HG02759 (cell line): ENCODE measurements around the gene PLCL2.

ENCODE experiments used
- ATAC-seq: cut with Tn5 transposase; IDR thresholded peaks from one replicate; pipeline ENCODE4 v1.9.1; 2021; ENCODE audit warnings: mild to moderate bottlenecking, moderate library complexity; ENCODE audit not compliant: unreplicated experiment

PLCL2 gene

DNA sequence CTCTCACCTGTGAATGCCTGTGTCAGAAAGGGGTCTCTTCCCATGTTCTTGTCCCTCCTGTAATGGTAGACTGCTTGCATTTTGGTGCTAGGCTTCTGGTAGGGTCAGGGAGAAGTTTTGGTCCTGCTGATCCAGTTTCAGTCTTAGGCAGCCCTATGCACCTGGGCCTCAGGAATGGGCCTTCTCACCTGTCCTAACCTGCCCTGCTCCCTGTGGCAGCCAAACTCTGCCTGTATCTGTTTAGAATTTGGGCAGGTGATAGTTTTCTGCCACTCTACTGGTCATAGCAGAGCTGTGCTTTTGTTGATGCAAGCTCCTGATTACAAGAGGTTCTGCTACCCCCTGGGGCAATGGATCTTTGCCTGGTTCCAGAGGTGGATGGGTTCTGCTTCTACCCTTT is 118.7 kb downstream of the PLCL2 start:
- no peak for ATAC-seq

GRCh38 chr3:17006132-17006852 is 121.5 kb downstream of the PLCL2 start:
- no peak for ATAC-seq

- no peak for ATAC-seq
These were observed 122.5 kb downstream of the PLCL2 start for GRCh38 chr3:17007284-17007683.

DNA sequence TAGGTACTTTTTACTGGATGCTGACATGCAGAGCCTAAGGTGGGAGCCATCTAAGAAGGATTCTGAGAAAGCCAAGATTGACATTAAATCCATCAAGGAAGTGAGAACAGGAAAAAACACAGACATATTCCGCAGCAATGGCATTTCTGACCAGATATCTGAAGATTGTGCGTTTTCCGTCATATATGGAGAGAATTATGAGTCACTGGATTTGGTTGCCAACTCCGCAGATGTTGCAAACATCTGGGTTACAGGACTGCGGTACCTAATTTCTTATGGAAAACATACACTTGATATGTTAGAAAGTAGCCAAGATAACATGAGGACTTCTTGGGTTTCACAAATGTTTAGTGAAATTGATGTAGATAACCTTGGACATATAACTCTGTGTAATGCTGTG is 125.1 kb downstream of the PLCL2 start:
- no peak for ATAC-seq

DNA sequence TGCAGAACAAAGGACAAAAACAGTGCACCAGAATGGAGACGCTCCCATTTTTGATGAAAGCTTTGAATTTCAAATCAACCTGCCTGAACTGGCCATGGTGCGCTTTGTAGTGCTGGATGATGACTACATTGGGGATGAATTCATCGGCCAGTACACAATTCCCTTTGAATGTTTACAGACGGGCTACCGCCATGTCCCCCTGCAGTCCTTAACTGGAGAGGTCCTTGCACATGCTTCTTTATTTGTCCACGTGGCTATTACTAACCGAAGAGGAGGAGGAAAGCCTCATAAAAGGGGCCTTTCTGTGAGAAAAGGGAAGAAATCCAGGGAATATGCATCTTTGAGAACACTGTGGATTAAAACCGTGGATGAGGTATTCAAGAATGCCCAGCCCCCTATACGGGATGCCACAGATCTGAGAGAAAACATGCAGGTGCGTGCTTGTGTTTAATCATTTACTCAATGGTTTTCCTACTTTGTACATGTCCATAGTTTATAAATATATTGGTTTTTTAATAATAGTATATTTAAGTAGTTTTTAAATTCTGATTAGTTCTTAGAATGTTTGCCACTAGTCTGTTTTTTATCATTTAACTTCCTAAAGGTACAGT is 127.1 kb downstream of the PLCL2 start:
- ATAC-seq, result no peak

GRCh38 chr3:17013050-17013449 is 128.3 kb downstream of the PLCL2 start:
- ATAC-seq, result no peak

DNA sequence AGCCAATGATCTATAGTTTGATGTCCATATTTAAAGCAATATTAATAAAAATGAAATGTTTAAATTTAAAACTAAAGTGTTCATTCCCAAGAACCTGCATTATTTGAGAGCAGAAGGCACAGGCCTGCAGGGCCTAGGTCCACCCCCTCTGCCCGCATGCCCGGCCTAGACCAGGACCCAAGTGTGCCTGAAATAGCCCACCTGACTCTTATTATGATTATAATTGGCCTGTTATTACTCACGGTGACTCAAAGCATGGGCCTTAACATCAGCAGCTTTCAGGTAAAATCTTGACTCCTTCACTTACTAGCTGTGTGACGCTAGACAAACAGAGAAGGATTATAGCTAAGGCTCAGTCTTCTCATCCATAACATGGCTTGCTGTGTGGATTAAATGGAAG is 128.8 kb downstream of the PLCL2 start:
- ATAC-seq, result no peak

- no peak for ATAC-seq
These were observed 129.5 kb downstream of the PLCL2 start for GRCh38 chr3:17014284-17014683.

DNA sequence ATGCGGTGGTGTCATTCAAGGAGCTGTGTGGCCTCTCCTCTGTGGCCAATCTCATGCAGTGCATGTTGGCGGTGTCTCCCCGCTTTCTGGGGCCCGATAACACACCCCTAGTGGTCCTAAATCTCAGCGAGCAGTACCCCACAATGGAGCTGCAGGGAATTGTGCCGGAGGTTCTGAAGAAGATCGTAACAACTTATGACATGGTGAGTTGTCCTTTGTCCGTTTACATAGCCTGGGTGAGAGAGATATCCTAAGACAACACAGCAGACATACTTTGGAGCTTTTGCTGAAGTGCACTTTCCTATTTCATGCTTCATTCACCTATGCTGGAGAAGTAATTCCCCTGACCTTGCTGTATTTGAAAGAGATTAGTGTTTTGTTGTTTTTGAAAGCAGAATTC is 130.0 kb downstream of the PLCL2 start:
- no peak for ATAC-seq

GRCh38 chr3:17021614-17022013 is 136.9 kb downstream of the PLCL2 start:
- ATAC-seq, result no peak

DNA sequence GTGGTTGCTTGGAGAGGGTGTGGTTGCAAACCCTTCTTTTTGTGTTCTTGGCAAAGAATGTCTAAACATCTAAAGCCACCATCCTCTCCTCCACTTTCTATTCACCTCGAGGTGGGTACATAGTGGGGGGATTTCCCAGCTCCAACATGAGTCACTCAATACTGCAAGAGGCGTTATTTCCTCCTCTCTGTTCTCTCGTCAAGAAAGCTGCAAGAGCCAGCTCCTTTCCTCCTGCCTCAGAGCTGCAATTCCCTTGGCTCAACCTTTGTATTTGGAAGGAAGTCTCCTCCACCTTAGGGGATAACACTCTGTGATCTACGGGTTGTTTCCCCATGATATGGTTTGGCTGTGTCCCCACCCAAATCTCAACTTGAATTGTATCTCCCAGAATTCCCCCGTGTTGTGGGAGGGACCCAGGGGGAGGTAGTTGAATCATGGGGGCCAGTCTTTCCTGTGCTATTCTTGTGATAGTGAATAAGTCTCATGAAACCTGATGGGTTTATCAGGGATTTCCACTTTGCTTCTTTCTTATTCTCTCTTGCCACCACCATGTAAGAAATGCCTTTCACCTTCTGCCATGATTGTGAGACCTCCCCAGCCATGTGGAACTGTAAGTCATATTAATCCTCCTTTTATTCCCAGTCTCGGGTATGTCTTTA is 138.4 kb downstream of the PLCL2 start:
- ATAC-seq, result peak; percentile 98

GRCh38 chr3:17025594-17026139 is 140.9 kb downstream of the PLCL2 start:
- no peak for ATAC-seq

DNA sequence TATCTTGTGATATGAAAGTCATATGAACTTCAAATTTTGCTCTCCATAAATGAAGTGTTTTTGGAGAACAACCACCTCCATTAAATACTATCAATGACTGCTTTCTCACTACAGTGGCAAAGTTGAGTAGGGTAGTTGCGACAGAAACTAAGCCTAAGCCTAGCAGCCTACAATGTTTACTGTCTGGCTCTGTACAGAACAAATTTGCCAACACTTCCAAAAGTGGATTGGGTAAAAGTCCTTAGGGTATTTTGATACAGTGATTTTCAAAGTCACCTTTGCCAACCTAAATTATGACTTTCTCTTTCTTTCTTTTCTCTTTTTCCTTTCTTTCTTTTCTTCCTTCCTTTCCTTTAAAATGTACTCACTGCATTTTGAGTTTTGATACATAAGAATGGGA is 142.6 kb downstream of the PLCL2 start:
- ATAC-seq, result no peak

GRCh38 chr3:17028363-17028762 is 143.6 kb downstream of the PLCL2 start:
- no peak for ATAC-seq

GRCh38 chr3:17030438-17030837 is 145.7 kb downstream of the PLCL2 start:
- no peak for ATAC-seq

DNA sequence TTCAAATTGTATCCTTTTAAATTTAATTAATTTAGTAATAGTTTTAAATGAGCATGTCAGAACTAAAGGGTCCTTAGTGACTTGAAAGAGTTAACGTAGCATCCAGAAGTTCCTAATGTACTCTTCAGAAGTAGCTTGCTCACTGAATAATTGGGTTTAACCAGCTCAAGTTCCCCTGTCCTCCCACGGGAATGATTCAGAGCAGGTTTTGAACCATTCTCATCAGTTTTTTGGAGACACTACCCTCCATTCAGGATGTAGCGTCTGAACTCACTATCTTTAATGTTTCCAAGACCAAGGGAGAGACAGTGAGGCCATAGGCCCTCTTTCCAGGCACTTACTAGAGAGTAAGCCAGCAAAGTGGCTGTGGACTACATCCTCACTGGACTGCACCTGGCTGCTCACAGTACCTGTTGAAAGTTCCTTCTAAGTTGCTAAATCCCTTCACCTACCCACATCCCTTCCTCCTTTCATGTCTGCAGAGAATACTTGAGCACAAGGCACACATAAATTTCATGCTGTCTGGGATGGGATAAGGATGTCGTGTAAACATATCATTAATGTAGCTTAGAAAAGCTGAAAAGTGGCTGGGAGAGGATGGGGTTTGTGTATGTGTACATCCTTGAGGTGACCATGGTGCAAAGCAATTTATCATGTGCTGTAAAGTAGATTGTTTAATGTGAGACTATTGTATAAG is 146.3 kb downstream of the PLCL2 start:
- no peak for ATAC-seq

GRCh38 chr3:17032407-17033034 is 147.8 kb downstream of the PLCL2 start:
- ATAC-seq, result no peak

GRCh38 chr3:17033516-17034168 is 148.9 kb downstream of the PLCL2 start:
- ATAC-seq, result no peak

DNA sequence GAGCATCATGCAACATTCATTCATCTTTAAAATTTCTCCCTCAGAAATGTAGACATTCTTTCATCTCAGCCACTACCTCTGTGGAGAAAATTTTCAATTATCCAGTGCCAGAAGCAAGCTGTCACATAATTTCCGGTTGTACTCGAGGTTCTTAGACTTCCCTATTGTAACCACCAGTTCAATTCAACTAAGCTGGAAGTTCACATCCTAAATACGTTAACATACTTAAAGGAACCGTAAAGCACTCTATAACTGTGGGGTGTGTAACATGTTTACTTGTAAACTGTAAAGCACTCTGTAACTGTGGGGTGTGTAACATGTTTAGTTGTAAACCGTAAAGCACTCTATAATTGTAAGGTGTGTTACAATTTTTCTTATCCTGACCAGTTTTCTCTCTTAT is 150.3 kb downstream of the PLCL2 start:
- ATAC-seq, result no peak

DNA sequence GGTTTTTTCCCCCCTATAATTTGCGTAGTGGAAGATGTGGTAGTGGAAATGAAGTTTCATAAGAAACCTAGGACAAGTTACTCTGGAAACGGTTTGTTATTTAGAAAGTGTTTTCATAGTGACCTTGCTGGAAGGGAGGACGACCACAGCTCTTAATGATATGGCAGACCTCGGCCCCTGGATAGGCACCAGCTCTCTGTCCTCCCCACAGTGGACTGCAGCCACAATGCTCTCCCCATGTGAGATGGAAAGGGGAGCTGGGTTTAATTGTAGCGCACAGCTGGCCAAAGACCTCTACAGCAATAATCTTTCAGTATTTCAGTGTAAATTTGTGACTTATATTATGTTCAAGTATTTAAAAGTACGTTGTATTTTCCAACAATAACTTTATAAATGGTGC is 151.2 kb downstream of the PLCL2 start:
- no peak for ATAC-seq
